GM12878 (cell line): ENCODE data around the gene CYP8B1. TPM values are rescaled to one million over a fixed set of nuclear protein-coding genes. Genes with fewer than 3 reads are reported as not detected.

ENCODE experiments used
- ATAC-seq: fragments of 200-7000 bp; cut with Tn5 transposase; 3 replicates; pipeline ENCODE4 v1.9.1; 2020; ENCODE audit warnings: mild to moderate bottlenecking, moderate library complexity
- BruUV-seq: library from RNA; stranded (reverse); fragments of 400-500 nt; replicated peaks from 2 replicates; lab custom pipeline; 2021; lab: Mats Ljungman, UMichigan
- CTCF ChIA-PET: fragments of 300-600 bp; sonication (Branson Sonifier 250); formaldehyde crosslinking; extraction: SDS; loops from one replicate; lab custom pipeline; 2021; ENCODE audit warnings: inconsistent platforms; lab: Yijun Ruan, JAX
- POLR2A ChIA-PET: fragments of 350-600 bp; formaldehyde crosslinking; extraction: SDS; loops from one replicate; lab custom pipeline; 2021; ENCODE audit warnings: inconsistent platforms; lab: Charles Lee
- RAD21 ChIA-PET: fragments of 300-600 bp; sonication (Branson Sonifier 250); formaldehyde crosslinking; loops from one replicate; lab custom pipeline; 2023; ENCODE audit warnings: antibody characterized with exemption; ENCODE audit not compliant: unreplicated experiment; lab: Charles Lee
- SMC1A ChIA-PET: fragments of 300-600 bp; sonication (Branson Sonifier 250); formaldehyde crosslinking; loops from one replicate; lab custom pipeline; 2023; ENCODE audit not compliant: unreplicated experiment, uncharacterized antibody; lab: Charles Lee
- DNase-seq: peaks from one replicate; pipeline ENCODE4 v3.0.0-alpha.2; 2011; ENCODE audit warnings: low read depth, low spot score
- FAIRE-seq: peaks from 3 replicates; lab custom pipeline; 2011; peaks lifted over from hg19 to GRCh38; lab: Jason Lieb, UNC
- H2AFZ ChIP-seq: 2 replicates; pipeline ENCODE4 v1.6.0; 2011; ENCODE audit warnings: low read depth, low read length, control low read depth; ENCODE audit not compliant: control insufficient read depth
- H3K27ac ChIP-seq: 2 replicates; pipeline ENCODE4 v1.5.1; 2011; ENCODE audit warnings: control low read depth; ENCODE audit not compliant: control insufficient read depth, insufficient read depth
- H3K27me3 ChIP-seq, 2 experiments: replicated peaks in 1 of 2; 2 replicates each; pipeline versions ENCODE4 v1.6.0 to v1.6.1; 2011; ENCODE audit warnings: low read length in 1 of 2; ENCODE audit not compliant: control insufficient read depth in 2 of 2, insufficient read depth in 2 of 2
- H3K36me3 ChIP-seq, 2 experiments: 2 replicates each; pipeline ENCODE4 v1.5.1; 2011; ENCODE audit warnings: low read length in 1 of 2; ENCODE audit not compliant: control insufficient read depth in 2 of 2, insufficient read depth in 2 of 2
- H3K4me1 ChIP-seq: 2 replicates; pipeline ENCODE4 v1.6.1; 2011; ENCODE audit warnings: mild to moderate bottlenecking, low read length, moderate library complexity, mixed read lengths; ENCODE audit not compliant: control insufficient read depth, insufficient read depth
- H3K4me2 ChIP-seq: 2 replicates; pipeline ENCODE4 v1.6.0; 2011; ENCODE audit warnings: control low read depth; ENCODE audit not compliant: control insufficient read depth, insufficient read depth
- H3K4me3 ChIP-seq: fragments of 200-600 bp; sonication (generic); 2 replicates; pipeline ENCODE4 v1.5.1; 2016
- H3K79me2 ChIP-seq: 2 replicates; pipeline ENCODE4 v1.6.0; 2011; ENCODE audit warnings: low read length; ENCODE audit not compliant: control insufficient read depth, insufficient read depth
- H3K9ac ChIP-seq: 2 replicates; pipeline ENCODE4 v1.8.0; 2011; ENCODE audit warnings: low read length, control low read depth, mixed read lengths; ENCODE audit not compliant: control insufficient read depth, insufficient read depth
- H3K9me3 ChIP-seq: replicated peaks from 3 replicates; pipeline ENCODE4 v1.5.1; 2011; ENCODE audit warnings: mild to moderate bottlenecking, low read length; ENCODE audit not compliant: control insufficient read depth, insufficient read depth
- H4K20me1 ChIP-seq: 2 replicates; pipeline ENCODE4 v1.6.0; 2011; ENCODE audit not compliant: control insufficient read depth, insufficient read depth
- BHLHE40 ChIP-seq, 2 experiments: fragments of 450-650 bp in 1 of 2; IDR thresholded peaks; 2 replicates each; pipeline ENCODE4 v1.6.1; 2011 to 2017; ENCODE audit warnings: low read depth in 2 of 2, borderline replicate concordance in 1 of 2, improper control_type of control experiment in 1 of 2, low read length in 1 of 2, mild to moderate bottlenecking in 1 of 2
- CHD4 ChIP-seq: fragments of 200-600 bp; sonication (generic); IDR thresholded peaks from 2 replicates; pipeline ENCODE4 v1.6.1; 2016; ENCODE audit warnings: mild to moderate bottlenecking
- ETV6 ChIP-seq, 2 experiments: fragments of 450-650 bp in 1 of 2; IDR thresholded peaks in 1 of 2; conservative IDR thresholded peaks in 1 of 2; 2 replicates each; pipeline ENCODE4 v1.6.1; 2014; ENCODE audit warnings: antibody characterized with exemption in 1 of 2, borderline replicate concordance in 1 of 2, low read depth in 1 of 2, mild to moderate bottlenecking in 1 of 2, moderate library complexity in 1 of 2
- FOXK2 ChIP-seq: fragments of 450-650 bp; IDR thresholded peaks from 2 replicates; pipeline ENCODE4 v1.6.1; 2017; ENCODE audit warnings: mild to moderate bottlenecking, moderate library complexity
- FOXM1 ChIP-seq: IDR thresholded peaks from 2 replicates; pipeline ENCODE4 v1.6.1; 2012; ENCODE audit warnings: low read depth, mild to moderate bottlenecking, inconsistent platforms, low read length, moderate library complexity
- KDM1A ChIP-seq: fragments of 200-600 bp; sonication (generic); IDR thresholded peaks from 2 replicates; pipeline ENCODE4 v1.6.1; 2016; ENCODE audit warnings: borderline replicate concordance
- KLF5 ChIP-seq: fragments of 450-650 bp; IDR thresholded peaks from 2 replicates; pipeline ENCODE4 v1.6.1; 2014; ENCODE audit warnings: mild to moderate bottlenecking; ENCODE audit not compliant: partially characterized antibody
- MEF2A ChIP-seq: IDR thresholded peaks from 2 replicates; pipeline ENCODE4 v1.6.1; 2011; ENCODE audit warnings: low read depth, mild to moderate bottlenecking, low read length, moderate library complexity; ENCODE audit not compliant: insufficient read depth
- MXI1 ChIP-seq: fragments of 150-350 bp; IDR thresholded peaks from 2 replicates; pipeline ENCODE4 v1.6.1; 2011; ENCODE audit warnings: low read depth, mild to moderate bottlenecking, inconsistent platforms, low read length, improper control_type of control experiment
- NBN ChIP-seq: fragments of 450-650 bp; IDR thresholded peaks from 2 replicates; pipeline ENCODE4 v1.6.1; 2016
- NFXL1 ChIP-seq: fragments of 450-650 bp; IDR thresholded peaks from 2 replicates; pipeline ENCODE4 v1.6.1; 2017; ENCODE audit warnings: antibody characterized with exemption, mild to moderate bottlenecking, borderline replicate concordance
- NRF1 ChIP-seq: conservative IDR thresholded peaks from 2 replicates; pipeline ENCODE4 v1.6.1; 2011; ENCODE audit warnings: mild to moderate bottlenecking, low read depth, low read length, improper control_type of control experiment
- SREBF2 ChIP-seq: IDR thresholded peaks from 2 replicates; pipeline ENCODE4 v1.6.1; 2012; ENCODE audit warnings: mild to moderate bottlenecking, low read length
- STAT1 ChIP-seq: fragments of 450-650 bp; conservative IDR thresholded peaks from 2 replicates; pipeline ENCODE4 v1.6.1; 2014; ENCODE audit warnings: antibody characterized with exemption, mild to moderate bottlenecking
- YY1 ChIP-seq: IDR thresholded peaks from 2 replicates; pipeline ENCODE4 v1.6.1; 2011; ENCODE audit warnings: low read depth, mild to moderate bottlenecking, low read length
- WGBS: methylation state at CpG from one replicate; pipeline ENCODE4 v1.1.6; 2016; ENCODE audit warnings: low lambda C conversion rate; ENCODE audit not compliant: insufficient replicate concordance, insufficient coverage; ENCODE audit errors: missing lambda C conversion rate; 5-methylcytosine and 5-hydroxymethylcytosine counted together
- in situ Hi-C: fragments of 300-500 bp; cut with MboI; formaldehyde crosslinking; loops from 9 replicates; pipeline ENCODE4 v1.14.3; 2018; ENCODE audit warnings: mixed read lengths
- intact Hi-C: fragments of 100-400 bp; cut with micrococcal nuclease; formaldehyde crosslinking; loops from one replicate; pipeline ENCODE4 v1.14.2; 2022; ENCODE audit not compliant: unreplicated experiment
- polyA plus RNA-seq, 11 experiments: library from polyadenylated mRNA; depleted of rRNA in 4 of 11; unstranded in 6 of 11; stranded (reverse) in 5 of 11; fragments of >200 nt; fragmentation: Nextera tagmentation in 4 of 11; fragmentation: Illumina TruSeq in 1 of 11; extraction: Ambion mirVana in 4 of 11; extraction: Trizol in 1 of 11; gene quantifications; 1 replicate in 1 of 11; 2 replicates in 10 of 11; pipeline versions ENCODE4 v1.2.1 to v1.2.3, GENCODE V29; 2011 to 2016; ENCODE audit warnings: inconsistent platforms in 2 of 11, missing spikeins in 2 of 11, low read depth in 1 of 11
- total RNA-seq, 4 experiments: library from RNA; depleted of rRNA in 3 of 4; stranded (reverse); fragments of >200 nt in 3 of 4; fragmentation: Illumina TruSeq in 1 of 4; extraction: Trizol in 1 of 4; gene quantifications; 2 replicates each; pipeline versions ENCODE4 v1.2.1 to v1.2.3, GENCODE V29; 2013 to 2021
- TF ChIP-seq, protein P1 (sequence below): fragments of 450-650 bp; IDR thresholded peaks from 2 replicates; pipeline ENCODE4 v1.6.1; 2017; ENCODE audit warnings: mild to moderate bottlenecking, moderate library complexity
- TF ChIP-seq, protein P2 (sequence below): fragments of 450-650 bp; IDR thresholded peaks from 2 replicates; pipeline ENCODE4 v1.6.1; 2014; ENCODE audit warnings: mild to moderate bottlenecking
- TF ChIP-seq, protein P3 (sequence below): IDR thresholded peaks from 2 replicates; pipeline ENCODE4 v1.6.1; 2012; ENCODE audit warnings: low read length, inconsistent platforms

CYP8B1 gene
- total and polyA plus RNA-seq, 10 of the 15 experiments (the other 5 are each of a cell fraction or from before 2014, with no cell fraction given) = 0.08 TPM; not detected in 9

GRCh38 chr3:42852441-42852840 is 23.2 kb downstream of the CYP8B1 start (continued):
- TF ChIP-seq, protein P1, sequence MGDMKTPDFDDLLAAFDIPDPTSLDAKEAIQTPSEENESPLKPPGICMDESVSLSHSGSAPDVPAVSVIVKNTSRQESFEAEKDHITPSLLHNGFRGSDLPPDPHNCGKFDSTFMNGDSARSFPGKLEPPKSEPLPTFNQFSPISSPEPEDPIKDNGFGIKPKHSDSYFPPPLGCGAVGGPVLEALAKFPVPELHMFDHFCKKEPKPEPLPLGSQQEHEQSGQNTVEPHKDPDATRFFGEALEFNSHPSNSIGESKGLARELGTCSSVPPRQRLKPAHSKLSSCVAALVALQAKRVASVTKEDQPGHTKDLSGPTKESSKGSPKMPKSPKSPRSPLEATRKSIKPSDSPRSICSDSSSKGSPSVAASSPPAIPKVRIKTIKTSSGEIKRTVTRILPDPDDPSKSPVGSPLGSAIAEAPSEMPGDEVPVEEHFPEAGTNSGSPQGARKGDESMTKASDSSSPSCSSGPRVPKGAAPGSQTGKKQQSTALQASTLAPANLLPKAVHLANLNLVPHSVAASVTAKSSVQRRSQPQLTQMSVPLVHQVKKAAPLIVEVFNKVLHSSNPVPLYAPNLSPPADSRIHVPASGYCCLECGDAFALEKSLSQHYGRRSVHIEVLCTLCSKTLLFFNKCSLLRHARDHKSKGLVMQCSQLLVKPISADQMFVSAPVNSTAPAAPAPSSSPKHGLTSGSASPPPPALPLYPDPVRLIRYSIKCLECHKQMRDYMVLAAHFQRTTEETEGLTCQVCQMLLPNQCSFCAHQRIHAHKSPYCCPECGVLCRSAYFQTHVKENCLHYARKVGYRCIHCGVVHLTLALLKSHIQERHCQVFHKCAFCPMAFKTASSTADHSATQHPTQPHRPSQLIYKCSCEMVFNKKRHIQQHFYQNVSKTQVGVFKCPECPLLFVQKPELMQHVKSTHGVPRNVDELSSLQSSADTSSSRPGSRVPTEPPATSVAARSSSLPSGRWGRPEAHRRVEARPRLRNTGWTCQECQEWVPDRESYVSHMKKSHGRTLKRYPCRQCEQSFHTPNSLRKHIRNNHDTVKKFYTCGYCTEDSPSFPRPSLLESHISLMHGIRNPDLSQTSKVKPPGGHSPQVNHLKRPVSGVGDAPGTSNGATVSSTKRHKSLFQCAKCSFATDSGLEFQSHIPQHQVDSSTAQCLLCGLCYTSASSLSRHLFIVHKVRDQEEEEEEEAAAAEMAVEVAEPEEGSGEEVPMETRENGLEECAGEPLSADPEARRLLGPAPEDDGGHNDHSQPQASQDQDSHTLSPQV = no peak
- TF ChIP-seq SREBF2 (no peak), KDM1A (no peak), NFXL1 (no peak), BHLHE40 (IDR thresholded peaks at IDR 0.05; ENCODE audit: borderline replicate concordance in 1 of 2, low read depth in 2 of 2, low read length in 1 of 2) (no peak), FOXK2 (no peak)

DNA sequence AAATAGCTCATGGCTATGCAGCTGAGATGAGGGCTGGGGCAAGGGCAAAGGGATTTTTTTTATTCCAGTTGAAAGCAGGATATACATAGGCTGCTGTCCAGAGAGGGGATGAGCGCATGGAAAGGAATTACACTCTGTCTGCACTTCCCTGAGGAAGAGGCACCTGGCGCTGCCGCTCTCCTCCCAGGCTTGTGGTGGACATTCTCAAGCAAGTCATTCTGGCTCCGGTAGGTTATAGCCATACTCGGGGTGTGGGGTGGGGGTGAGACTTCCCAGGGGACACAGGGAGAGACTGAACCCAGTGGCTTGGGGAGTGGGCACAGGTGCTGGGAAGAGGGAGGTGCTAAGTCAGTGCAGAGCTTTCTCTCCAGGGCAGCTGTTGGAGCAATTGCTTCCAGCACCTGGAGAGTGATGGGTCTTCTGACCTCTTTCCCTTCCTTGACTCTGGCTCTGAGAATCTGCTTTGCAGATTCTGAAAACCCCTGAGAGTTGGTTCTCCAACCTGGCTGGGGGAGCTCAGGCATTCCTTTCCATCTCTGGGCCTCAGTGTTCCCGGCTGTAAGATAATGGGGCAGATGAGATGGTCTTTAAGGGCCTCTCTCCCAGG is 24.3 kb downstream of the CYP8B1 start:
- POLR2A ChIA-PET = no interaction called here
- no TSS peak for BruUV-seq
- CTCF ChIA-PET = interaction anchor here (0.6 to 5.2 kb wide), 3 partner anchors 12 to 90 kb away, joined by 3 to 24 read pairs (median 4); no protein-coding TSS in a partner anchor
- TF ChIP-seq KLF5 (no peak), MXI1 (no peak), FOXM1 (no peak), CHD4 (no peak), STAT1 (no peak), NBN (no peak), NRF1 (no peak), ETV6 (conservative IDR thresholded peaks at IDR 0.05 in 1 of 2, IDR thresholded peaks at IDR 0.05 in 1 of 2; ENCODE audit: borderline replicate concordance in 1 of 2, low read depth in 1 of 2) (no peak), MEF2A (no peak), YY1 (no peak)
- TF ChIP-seq, protein P2, sequence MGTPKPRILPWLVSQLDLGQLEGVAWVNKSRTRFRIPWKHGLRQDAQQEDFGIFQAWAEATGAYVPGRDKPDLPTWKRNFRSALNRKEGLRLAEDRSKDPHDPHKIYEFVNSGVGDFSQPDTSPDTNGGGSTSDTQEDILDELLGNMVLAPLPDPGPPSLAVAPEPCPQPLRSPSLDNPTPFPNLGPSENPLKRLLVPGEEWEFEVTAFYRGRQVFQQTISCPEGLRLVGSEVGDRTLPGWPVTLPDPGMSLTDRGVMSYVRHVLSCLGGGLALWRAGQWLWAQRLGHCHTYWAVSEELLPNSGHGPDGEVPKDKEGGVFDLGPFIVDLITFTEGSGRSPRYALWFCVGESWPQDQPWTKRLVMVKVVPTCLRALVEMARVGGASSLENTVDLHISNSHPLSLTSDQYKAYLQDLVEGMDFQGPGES = no peak
- TF ChIP-seq, protein P3, sequence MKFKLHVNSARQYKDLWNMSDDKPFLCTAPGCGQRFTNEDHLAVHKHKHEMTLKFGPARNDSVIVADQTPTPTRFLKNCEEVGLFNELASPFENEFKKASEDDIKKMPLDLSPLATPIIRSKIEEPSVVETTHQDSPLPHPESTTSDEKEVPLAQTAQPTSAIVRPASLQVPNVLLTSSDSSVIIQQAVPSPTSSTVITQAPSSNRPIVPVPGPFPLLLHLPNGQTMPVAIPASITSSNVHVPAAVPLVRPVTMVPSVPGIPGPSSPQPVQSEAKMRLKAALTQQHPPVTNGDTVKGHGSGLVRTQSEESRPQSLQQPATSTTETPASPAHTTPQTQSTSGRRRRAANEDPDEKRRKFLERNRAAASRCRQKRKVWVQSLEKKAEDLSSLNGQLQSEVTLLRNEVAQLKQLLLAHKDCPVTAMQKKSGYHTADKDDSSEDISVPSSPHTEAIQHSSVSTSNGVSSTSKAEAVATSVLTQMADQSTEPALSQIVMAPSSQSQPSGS = no peak

More for the DNA sequence above, 24.3 kb downstream of the CYP8B1 start:
- in situ Hi-C loops = no loop called here
- Histone ChIP-seq H4K20me1 (no peaks in the 10 kb centered on the region), H3K9ac (no peak overlapping the region), H3K4me1 (peaks cover 5% of the 10 kb centered on the region), H3K27ac (no peak overlapping the region), H3K79me2 (no peaks in the 10 kb centered on the region), H3K27me3 (no peaks in the 10 kb centered on the region), H3K4me2 (no peak overlapping the region), H3K36me3 (no peaks in the 10 kb centered on the region), H3K9me3 (no peaks in the 10 kb centered on the region), H3K4me3 (no peak overlapping the region), H2AFZ (no peak overlapping the region)
- ChIA-PET SMC1A (interaction anchor here (0.7 kb wide), 1 partner anchor 20 kb away, joined by 3 read pairs; no protein-coding TSS in a partner anchor), RAD21 (interaction anchor here (1.4 kb wide), 1 partner anchor 20 kb away, joined by 3 read pairs; no protein-coding TSS in a partner anchor)
- DNase-seq (no peak), FAIRE-seq (no peak), ATAC-seq (no peak)
- WGBS = 64% methylated on average over 6 of the region's 6 CpGs
- intact Hi-C loops = no loop called here
